ENCODE results near the gene SLC8A1.

The SLC8A1 gene

DNA sequence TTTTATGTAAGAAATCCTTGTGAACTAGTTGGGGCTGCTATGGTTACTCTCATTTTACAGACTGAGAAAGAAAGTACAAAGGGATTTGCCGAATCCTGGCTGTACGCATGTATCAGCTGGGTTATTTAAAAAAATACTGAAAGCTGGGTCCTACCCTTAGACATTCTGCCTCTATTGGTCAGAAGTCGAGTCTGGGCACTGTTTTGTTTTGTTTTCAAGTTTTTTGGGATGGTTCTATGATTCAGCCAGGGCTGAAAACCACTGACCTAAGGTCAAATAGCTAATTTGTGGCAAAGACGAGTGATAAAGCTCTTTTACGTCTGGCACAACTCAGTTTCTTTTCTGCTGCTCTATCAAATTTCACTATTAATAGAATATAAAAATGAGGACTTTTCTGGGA is 5.9 kb upstream of the SLC8A1 start:
- no peak for DNase-seq (ENCODE audit: low read depth)

DNA sequence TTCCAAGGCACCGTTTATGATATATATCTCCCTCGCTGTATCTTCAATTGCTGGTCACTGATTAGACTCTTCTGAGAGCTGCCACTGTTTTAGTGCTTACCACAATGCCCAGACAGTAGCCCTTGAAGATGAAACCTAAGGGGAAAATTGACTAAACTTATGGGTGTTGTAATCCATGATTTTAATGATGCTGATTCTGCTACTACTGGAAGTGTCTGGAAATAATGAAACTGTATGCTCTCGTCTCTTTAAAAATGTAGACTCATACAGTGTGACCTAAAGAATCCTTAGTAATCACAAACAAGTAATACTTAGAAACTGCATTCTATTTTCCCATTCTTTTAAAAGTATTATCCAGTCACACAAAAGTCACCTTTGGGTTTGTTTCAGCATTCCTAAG is 5.5 kb upstream of the SLC8A1 start:
- DNase-seq (ENCODE audit: low read depth): no peak

DNA sequence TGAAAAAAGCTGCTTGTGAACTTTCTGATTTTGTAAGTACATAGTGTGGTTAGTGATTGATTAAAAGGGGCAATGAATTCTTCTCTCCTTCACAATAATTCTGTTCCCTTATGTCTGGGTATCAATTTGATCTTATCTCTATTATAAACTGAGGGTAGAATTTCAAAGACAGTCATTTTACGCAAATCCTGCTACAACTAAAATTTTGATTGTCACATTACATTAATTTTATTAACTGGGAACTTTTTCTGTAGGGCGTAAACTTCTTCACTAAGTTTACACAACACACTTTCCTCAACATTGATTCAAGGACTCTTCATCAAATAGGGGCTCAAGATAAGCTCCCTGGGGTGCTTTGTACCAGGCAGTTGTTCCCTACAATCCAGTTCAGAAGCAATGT is 5.0 kb upstream of the SLC8A1 start:
- DNase-seq (ENCODE audit: low read depth): no peak

DNA sequence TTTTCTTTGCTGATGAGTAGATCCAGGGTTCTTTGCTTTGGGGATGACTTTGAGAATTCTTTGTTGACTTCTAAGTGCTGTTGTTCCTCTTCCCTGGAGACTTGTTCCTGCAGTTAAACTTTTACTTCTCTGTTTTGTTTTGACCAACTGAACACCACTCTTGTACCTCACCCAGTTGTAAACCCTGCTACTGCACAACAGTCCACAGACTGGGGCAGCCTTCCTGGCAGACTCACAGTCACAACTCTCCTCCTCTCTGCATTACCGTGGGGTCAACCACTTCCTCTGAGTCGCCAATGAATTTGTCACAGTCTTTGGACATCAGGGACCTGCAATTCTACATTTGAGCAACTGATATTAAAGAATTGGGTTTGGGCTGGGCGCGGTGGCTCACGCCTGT is 3.8 kb upstream of the SLC8A1 start:
- no peak for DNase-seq (ENCODE audit: low read depth)

DNA sequence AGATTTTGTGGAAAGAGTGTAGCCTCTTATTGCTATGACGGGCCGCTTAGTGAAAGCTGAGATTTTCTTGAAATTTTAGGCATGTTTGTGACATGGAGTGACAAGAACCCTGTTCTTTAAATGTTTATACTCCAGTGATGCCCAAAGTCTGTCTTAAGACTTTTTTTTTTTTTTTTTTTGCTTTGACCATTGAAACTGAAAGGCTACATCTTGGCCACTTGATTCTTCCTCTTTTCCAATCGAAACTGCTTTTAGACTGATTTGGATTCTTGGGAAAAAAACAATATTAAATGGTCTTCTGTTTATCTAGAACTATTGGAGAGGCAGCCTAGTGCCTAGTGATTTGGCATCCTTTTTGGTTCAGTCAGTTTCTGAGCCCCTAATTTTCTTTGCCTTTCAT is 2.4 kb upstream of the SLC8A1 start:
- no peak for DNase-seq (ENCODE audit: low read depth)

DNA sequence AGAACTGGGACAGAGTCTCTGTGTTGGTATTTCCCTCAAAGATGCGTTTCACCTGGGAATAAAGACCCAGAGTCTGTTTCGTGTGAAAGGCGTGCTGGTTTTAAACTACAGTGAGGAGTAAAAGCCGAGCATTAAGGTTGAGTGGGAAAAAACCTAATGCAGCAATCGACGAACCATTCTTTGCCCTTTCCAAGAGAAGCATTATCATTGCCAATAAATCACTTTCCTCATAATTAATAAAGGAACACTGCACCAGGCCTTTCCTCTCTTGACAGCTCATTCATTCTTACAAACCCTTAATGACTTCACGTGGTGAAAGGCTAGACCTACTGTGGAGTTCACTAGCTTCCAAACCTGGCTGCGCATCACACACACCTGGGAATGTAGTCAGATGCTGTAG is 896 bp upstream of the SLC8A1 start:
- no peak for DNase-seq (ENCODE audit: low read depth)

DNA sequence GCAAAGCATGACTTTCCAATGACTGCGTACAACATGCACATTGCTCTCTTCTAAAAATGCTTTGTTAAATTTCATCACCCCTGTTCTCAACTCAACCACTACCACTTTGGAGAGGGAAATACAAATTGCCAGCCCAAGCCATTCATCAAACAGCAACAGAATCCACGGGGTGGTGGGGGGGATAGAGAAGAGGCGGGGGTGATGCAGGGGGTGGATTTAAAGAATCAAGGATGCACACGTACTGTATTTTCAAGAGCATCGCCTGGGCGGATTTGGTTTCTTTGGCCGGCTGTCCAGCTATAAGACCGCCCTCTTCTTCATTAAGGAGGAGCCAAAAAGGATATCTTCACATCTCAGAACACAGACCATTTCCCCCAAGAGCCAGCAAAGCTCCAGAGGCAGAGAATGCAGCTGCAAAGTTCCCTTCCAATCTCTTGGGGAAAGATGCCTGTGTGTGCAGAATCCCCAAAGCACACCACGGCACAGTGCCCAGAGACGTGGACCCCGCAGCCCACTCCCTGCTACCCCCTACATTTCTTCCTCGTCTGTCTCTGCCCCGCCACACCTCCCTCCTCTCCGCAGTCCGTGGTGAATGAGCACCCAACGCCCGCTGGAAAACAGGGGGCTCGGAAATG is 977 bp downstream of the SLC8A1 start:
- DNase-seq (ENCODE audit: low read depth): no peak

DNA sequence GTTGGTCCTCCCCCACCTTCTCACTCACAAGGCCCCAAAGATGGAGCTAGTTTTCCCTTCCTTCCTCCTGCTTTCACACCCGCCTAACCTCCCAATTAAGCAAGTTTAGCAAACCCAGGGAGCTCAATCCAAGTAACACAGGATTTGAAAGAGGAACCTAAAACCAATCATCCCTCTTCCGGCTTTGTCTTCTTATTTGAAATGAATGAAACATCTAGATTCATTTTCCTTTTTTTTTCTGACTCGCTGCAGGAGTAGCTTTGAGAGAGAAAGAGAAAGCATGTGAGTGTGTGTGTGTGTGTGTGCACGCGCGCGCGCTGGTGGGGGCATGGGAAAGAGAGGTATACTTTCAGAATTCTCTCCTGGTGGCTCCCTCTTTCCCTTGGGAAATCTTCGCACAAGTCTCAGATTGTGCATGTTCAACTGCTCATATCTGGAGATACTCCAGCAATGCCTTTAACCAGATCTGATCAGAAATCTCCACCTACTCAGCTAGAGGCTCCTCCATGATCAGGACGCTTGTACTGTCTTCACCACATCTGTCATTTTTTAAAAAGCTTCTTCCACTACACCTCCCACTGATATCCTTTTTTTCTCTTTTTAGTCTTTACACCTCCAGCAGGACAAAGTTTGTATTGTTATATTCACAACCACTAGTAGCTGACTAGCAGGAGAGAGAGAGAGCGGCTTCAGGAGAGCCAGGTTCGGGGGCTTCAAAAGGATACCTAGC is 1.7 kb downstream of the SLC8A1 start:
- no peak for DNase-seq (ENCODE audit: low read depth)

DNA sequence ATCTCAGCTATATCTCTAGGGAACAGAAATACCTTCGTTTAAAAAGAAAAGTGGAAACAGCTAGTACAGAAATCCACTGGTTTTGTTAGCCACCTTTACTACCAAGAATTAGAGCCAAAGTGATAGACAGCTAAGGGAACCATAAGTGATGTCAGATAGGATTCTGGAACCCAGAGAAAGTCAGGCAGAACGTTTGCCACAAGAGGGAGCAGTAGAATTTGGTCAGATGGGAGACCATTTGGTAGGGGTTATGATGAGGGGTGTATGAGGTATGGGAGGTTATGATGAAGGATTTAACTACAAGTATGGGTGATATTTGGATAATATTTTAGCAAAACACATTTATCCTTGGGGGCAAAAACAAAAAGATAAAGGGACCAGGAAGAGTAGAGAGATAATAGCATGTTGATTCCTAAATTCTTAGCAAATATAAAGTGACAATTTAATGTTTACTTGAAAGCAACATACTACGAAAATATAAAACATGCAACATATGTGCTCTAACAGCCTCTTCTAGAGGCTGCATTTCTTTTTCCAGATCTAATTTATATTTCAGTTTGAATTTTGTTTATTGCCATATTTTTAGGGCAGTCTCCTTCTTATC is 3.3 kb downstream of the SLC8A1 start:
- no peak for DNase-seq (ENCODE audit: low read depth)

DNA sequence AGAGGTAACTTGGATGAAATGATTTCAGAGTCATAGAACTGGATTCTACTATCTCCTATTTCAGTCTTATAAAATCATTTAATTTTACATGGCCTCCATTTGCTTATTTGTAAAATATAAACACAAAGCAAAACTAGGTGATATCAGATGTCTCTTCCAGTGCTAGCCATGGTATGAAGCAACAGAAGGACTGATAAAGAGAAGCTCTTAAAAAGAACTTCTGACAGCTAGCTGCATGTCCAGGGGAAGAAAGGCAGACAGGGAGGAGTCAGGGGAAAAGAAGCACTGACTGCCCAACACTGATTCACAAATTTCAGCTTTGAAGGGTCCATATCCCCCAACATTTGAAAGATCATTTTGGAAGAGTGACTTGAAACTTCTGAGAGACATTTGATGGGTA is 6.4 kb downstream of the SLC8A1 start:
- DNase-seq (ENCODE audit: low read depth): no peak

DNA sequence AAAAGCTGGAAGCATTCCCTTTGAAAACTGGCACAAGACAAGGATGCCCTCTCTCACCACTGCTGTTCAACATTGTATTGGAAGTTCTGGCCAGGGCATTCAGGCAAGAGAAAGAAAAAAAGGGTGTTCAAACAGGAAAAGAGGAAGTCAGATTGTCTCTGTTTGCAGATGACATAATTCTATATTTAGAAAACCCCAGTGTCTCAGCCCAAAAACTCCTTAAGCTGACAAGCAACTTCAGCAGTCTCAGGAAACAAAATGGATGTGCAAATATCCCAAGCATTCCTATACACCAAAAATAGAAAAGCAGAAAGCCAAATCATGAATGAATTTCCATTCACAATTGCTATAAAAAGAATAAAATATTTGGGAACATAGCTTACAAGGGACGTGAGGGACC is 11.1 kb downstream of the SLC8A1 start:
- DNase-seq (ENCODE audit: low read depth): no peak

DNA sequence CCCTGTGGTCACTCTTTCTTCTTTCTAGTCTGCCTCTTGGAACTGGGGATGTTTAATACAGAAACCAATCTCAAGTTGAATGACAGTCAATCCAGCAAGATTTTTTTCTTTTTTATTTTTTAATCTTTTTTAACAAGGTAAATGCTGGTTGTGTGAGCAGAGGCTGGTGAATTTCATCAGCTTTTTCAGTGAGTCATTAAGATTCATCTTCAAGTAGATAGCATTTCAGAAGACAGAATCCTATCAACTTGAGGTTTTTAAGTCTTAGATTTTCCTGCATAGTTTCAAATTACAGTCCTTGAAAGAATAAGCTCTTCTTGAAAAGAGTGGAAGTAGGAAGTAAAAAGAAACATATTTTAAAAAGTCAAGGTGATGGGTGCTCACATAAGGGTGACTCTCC is 12.4 kb downstream of the SLC8A1 start:
- DNase-seq (ENCODE audit: low read depth): no peak

DNA sequence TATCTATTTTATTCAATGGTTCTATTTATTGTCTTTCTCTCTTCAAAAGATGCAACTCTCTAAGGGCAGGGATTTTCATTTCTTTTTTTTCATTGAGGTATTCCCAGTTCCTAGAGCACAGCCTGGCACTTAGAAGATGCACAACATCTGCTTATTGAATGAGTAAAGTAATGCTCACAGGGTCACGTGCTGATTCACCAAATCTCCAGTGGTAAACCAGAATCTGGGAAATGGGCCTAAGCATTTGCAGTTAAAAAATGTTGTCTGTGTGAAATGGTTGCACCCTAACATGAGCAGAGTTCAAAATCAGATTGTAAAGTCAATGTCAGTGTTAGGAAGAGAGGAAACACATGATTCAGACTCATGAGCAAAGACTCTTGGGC is 15.8 kb downstream of the SLC8A1 start:
- no peak for DNase-seq (ENCODE audit: low read depth)

DNA sequence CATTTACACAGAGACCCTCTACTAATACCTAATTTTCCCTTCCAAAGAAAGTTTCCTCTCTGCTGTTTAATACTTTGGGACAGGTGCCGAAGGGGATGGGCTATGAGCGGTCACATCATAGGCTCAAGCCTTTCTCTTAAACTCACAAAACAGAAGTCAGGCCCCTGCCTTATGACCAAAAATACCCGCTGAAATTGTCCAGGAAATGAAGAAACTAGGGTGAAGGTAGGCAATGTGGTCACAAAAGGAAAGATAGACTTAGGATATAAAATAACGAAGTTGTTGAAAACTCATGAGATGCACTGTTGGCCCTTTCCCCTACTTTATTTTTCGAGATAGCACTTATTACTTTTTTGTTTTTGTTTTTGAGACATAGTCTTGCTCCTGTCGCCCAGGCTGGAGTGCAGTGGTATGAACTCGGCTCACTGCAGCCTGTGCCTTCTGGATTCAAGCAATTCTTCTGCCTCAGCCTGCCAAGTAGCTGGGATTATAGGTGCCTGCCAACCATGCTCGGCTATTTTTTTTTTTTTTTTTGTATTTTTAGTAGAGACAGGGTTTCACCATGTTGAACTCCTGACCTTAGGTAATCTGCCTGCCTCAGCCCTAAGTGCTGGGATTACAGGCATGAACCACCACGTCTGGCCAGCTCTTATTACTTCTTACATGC is 16.3 kb downstream of the SLC8A1 start:
- no peak for DNase-seq (ENCODE audit: low read depth)

DNA sequence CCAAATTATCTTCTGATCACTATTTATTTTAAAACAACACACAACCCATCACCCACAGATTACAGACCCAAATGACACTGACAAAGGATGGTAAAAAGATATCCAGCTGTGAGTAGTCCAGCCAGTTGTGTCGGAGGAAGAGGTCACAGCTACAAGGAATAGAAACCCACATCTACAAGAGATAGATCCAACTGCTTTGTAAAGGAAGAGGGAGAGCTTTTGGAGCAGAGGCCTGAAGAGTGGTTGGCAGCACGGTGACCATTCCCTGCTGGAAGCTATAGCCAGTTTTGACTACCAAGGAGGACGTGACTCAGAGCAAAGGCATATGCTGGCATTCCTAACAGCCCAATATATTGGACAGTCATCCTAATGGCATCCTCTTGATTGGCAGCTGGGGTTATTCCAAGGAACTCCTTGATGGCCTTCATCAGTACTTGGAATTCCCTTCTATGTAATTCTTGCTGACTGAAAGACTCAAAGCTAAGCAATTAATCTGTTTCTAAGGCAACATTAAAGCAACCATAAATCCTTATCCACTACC is 17.1 kb downstream of the SLC8A1 start:
- no peak for DNase-seq (ENCODE audit: low read depth)

DNA sequence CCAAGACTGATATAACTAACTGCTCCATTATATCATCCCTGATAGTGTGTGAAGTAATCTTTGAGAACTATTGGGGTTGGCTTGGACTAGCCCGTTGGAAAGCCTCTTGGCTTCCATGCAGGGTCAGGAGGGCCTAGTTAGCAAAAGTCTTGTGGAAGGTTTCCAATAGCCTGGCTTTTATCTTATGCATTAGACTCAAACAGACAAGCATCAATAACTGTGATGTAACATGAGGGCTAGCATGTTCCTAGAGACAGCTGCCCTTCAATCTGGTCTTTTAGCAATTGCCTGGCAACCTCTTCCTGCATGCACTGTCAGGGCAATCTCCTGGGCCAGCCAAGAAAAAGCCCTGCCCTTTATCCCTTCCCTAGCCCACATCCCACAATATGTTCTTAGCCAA is 18.2 kb downstream of the SLC8A1 start:
- DNase-seq (ENCODE audit: low read depth): no peak

DNA sequence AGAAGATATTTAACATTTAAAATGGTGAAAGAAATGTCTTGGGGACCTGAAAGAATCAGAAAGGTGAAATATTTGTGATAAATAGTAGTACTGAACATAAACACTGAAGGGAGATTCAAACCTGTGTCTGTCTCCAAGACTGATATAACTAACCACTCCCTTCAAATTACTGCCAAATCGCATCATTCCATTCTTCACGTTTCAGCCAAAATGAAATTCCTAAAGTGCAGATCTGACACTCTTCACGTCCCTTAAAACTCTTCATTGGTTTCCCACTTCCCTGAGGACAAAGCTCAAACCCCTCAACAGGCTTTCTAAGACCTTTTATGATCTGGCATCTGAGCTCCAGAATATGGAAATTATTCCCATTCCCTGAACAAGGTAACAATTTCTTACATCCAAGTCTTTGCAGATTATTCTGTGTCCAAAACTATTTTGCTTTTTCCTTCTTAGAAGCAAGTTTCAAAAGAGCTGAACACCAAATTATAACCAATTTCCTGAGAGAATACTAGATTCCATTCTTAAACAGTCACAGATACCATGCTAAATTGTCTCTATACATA is 18.9 kb downstream of the SLC8A1 start:
- DNase-seq (ENCODE audit: low read depth): no peak

DNA sequence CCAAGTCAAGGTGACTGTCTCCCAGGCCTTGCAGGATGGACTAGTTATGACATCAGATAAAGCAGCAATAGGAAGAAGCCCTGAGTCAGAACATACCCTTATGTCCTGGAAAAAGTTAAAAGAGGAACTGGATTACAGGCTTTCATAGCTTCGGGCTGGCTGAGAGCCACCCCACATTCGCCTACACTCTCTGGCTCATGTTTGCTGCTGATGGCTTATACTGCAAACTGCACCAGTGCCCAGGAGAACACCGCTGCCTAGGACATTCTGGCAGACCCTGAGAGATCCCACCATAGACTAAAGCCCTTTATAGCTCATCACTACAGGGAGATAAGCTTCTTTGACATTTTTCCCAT is 20.3 kb downstream of the SLC8A1 start:
- DNase-seq (ENCODE audit: low read depth): no peak

DNA sequence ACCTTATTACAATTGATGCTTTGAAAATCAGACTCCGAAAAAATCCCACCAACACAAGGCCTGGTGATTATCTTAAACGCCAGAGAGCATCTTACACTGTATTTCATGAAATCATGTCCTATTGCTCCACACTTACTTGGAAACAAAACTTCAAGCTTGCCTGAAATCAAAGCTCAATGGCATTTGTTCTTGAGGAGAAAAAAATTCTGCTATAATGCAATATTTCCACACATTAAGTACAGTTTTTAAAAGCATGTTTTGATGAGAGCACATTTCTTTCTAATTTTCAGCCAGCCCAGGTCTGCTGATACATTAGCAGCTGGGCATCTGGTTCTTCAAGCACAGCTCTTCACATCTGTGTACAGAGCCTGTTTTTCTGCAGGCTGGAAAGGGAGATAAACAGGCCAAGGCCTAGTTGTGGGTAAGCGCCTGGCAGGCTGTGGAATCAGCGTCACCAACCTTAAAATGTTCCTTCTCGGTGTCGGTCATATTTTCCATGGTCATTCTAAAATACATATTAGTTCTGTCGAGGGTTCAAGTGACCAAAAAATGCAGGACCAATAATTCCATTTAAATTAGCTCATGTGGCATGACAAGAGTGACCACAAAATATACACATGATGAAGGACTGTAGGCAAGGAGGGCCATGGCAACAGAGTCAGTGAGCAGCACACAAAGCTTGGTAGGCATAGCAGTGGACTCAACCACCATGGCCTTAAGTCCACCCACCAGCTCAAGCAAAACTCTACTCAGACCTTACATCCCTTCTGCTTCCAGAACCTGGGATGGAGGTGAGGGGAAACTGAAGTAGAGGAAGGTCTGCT is 20.9 kb downstream of the SLC8A1 start:
- DNase-seq (ENCODE audit: low read depth): no peak

DNA sequence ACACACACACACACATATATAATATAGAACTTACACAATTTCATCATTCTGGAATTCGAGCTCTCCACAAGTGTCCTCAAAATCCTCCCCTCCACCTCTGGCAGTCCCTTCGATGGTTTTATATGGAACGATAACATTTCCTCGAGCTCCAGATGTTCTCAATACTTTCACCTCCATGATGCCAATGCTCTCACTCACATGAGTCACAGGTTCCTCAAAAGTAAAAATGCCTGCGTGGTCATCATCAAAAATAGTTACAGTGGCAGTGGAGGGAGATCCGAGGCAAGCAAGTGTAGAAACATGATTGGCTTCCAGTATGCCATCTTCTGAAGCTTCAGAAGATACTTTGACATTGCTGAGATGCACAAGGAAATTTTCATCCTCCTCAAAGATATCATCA is 23.5 kb downstream of the SLC8A1 start:
- no peak for DNase-seq (ENCODE audit: low read depth)

DNA sequence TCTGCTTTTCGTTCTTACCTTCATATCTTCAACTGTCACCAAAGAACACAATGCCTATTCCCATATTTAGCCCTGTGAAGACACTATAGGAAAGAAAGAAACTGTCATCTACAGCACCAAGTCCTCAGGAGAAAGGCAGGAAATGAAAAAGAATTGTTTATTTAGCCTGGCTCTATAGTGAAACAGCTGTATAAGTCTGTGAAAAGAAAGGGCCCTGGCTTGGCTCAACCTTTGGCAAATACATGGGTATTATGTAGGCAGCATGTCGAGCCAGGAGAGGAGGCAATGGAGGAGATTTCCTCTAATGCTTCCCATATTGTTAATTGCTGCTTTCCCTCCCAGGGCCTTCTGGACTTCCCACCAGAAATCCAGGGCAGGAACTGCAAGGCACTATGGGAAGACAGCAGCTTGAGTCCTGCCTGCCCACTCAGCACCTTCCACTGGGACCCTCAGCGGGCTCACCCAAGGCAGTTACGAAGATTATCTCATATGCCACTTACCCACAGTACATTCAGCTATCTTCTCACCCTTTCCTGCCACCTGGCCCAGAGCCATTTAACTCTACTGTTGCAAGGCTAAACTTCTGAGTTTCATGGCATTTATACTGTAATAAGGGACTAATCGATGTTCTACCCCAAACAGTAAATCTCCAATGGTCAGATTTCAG is 30.1 kb downstream of the SLC8A1 start:
- no peak for DNase-seq (ENCODE audit: low read depth)
